B cell (primary cell): Measurements from ENCODE around the gene SPRED2. TPM values are rescaled to one million over a fixed set of nuclear protein-coding genes. Genes with fewer than 3 reads are reported as not detected.

Source experiments
- ATAC-seq: fragments of 200-7000 bp; cut with Tn5 transposase; one replicate; pipeline ENCODE4 v1.10.0; 2021; ENCODE audit warnings: low read depth, mild to moderate bottlenecking, moderate number of reproducible peaks, moderate library complexity
- CTCF ChIA-PET: fragments of 350-600 bp; sonication (Branson Sonifier 250); formaldehyde crosslinking; loops from one replicate; lab custom pipeline; 2021; ENCODE audit warnings: antibody characterized with exemption, inconsistent platforms; lab: Charles Lee
- POLR2A ChIA-PET: fragments of 350-600 bp; sonication (Branson Sonifier 250); formaldehyde crosslinking; loops from one replicate; lab custom pipeline; 2021; ENCODE audit warnings: antibody characterized with exemption; lab: Charles Lee
- DNase-seq: peaks from one replicate; pipeline ENCODE4 v3.0.0; 2013
- H2AFZ ChIP-seq: 2 replicates; pipeline ENCODE4 v1.6.1; 2012; ENCODE audit warnings: mild to moderate bottlenecking, low read depth, low read length; ENCODE audit not compliant: insufficient read depth, poor library complexity, severe bottlenecking
- H3K27ac ChIP-seq, 2 donors: 1 replicate in 1 of 2; 2 replicates in 1 of 2; pipeline ENCODE4 v1.5.1; 2012 to 2013; ENCODE audit warnings: low read length in 2 of 2, mild to moderate bottlenecking in 2 of 2, moderate library complexity in 1 of 2
- H3K27me3 ChIP-seq, 4 experiments: fragments of 200-600 bp in 1 of 4; sonication (generic) in 1 of 4; replicated peaks in 1 of 4; 1 replicate in 2 of 4; 2 replicates in 2 of 4; pipeline versions ENCODE4 v1.6.1 to v1.7.0; 2013 to 2016; ENCODE audit warnings: low read length in 3 of 4, mild to moderate bottlenecking in 2 of 4, mixed read lengths in 1 of 4, moderate library complexity in 1 of 4; ENCODE audit not compliant: insufficient read depth in 4 of 4, control insufficient read depth in 3 of 4; ENCODE audit errors: control extremely low read depth in 1 of 4
- H3K36me3 ChIP-seq, 2 experiments: replicated peaks in 1 of 2; 1 replicate in 1 of 2; 2 replicates in 1 of 2; pipeline versions ENCODE4 v1.6.1 to v1.7.1; 2013; ENCODE audit warnings: low read length in 1 of 2; ENCODE audit not compliant: insufficient read depth in 2 of 2, control insufficient read depth in 1 of 2; ENCODE audit errors: control extremely low read depth in 1 of 2, extremely low read depth in 1 of 2
- H3K4me1 ChIP-seq, 2 donors: fragments of 200-600 bp in 1 of 2; sonication (generic) in 1 of 2; 1 replicate in 1 of 2; 2 replicates in 1 of 2; pipeline versions ENCODE4 v1.5.1 to v1.6.1; 2013 to 2017; ENCODE audit warnings: low read length in 2 of 2; ENCODE audit not compliant: control insufficient read depth in 2 of 2, insufficient read depth in 2 of 2
- H3K4me2 ChIP-seq: replicated peaks from 2 replicates; pipeline ENCODE3; 2012; ENCODE audit warnings: mild to moderate bottlenecking, low read depth, low read length; ENCODE audit not compliant: poor library complexity, severe bottlenecking
- H3K4me3 ChIP-seq, 5 experiments: fragments of 200-600 bp in 1 of 5; sonication (generic) in 1 of 5; 1 replicate in 3 of 5; 2 replicates in 2 of 5; pipeline versions ENCODE4 v1.5.1 to v1.7.0; 2011 to 2016; ENCODE audit warnings: low read length in 4 of 5, mild to moderate bottlenecking in 4 of 5, low read depth in 2 of 5, control low read depth in 1 of 5, moderate library complexity in 1 of 5; ENCODE audit not compliant: insufficient read depth in 1 of 5; ENCODE audit errors: control extremely low read depth in 1 of 5, extremely low read depth in 1 of 5
- H3K79me2 ChIP-seq: fragments of 200-600 bp; sonication (generic); one replicate; pipeline ENCODE4 v1.6.0; 2016; ENCODE audit warnings: low read length; ENCODE audit not compliant: control insufficient read depth, insufficient read depth
- H3K9ac ChIP-seq: fragments of 200-600 bp; sonication (generic); 2 replicates; pipeline ENCODE4 v1.6.1; 2017; ENCODE audit warnings: mild to moderate bottlenecking, low read length, moderate library complexity
- H3K9me3 ChIP-seq, 3 donors: one replicate each; pipeline versions ENCODE4 v1.6.1 to v1.7.1; 2013; ENCODE audit warnings: low read length in 2 of 3; ENCODE audit not compliant: control insufficient read depth in 2 of 3, insufficient read depth in 1 of 3; ENCODE audit errors: control extremely low read depth in 1 of 3
- H4K20me1 ChIP-seq: 2 replicates; pipeline ENCODE4 v1.6.0; 2012; ENCODE audit warnings: mild to moderate bottlenecking, low read length; ENCODE audit not compliant: insufficient read depth, control insufficient read depth, poor library complexity, severe bottlenecking
- H3K27ac Mint-ChIP-seq: one replicate; pipeline ENCODE4 v1.8.0; 2021; ENCODE audit warnings: mixed read lengths
- H3K27me3 Mint-ChIP-seq: one replicate; pipeline ENCODE4 v1.8.0; 2021; ENCODE audit warnings: mixed read lengths
- H3K4me1 Mint-ChIP-seq: one replicate; pipeline ENCODE4 v1.8.0; 2021; ENCODE audit warnings: mixed read lengths
- H3K4me3 Mint-ChIP-seq: one replicate; pipeline ENCODE4 v1.8.0; 2021; ENCODE audit warnings: mixed read lengths
- H3K9me3 Mint-ChIP-seq: one replicate; pipeline ENCODE4 v1.8.0; 2022; ENCODE audit warnings: mixed read lengths; ENCODE audit not compliant: insufficient read depth
- EZH2 ChIP-seq: IDR thresholded peaks from 2 replicates; pipeline ENCODE4 v1.6.1; 2012; ENCODE audit warnings: borderline replicate concordance, low read depth, mild to moderate bottlenecking, moderate library complexity, low read length; ENCODE audit not compliant: insufficient read depth, poor library complexity, severe bottlenecking
- WGBS: methylation state at CpG from one replicate; pipeline ENCODE4 v1.1.5; 2013; ENCODE audit warnings: missing lambda C conversion rate; ENCODE audit not compliant: insufficient coverage; 5-methylcytosine and 5-hydroxymethylcytosine counted together
- intact Hi-C: fragments of 100-400 bp; cut with micrococcal nuclease; formaldehyde crosslinking; loops from one replicate; pipeline ENCODE4 v1.10.0; 2022
- polyA plus RNA-seq: library from polyadenylated mRNA; depleted of rRNA; stranded (reverse); fragments of >200 nt; gene quantifications from 2 replicates; pipeline ENCODE4 v1.2.3, GENCODE V29; 2012
- total RNA-seq, 2 donors: library from RNA; stranded (reverse); fragments of 120-200 nt in 1 of 2; gene quantifications; 1 replicate in 1 of 2; 2 replicates in 1 of 2; pipeline versions ENCODE4 v1.2.3 to v1.2.4, GENCODE V29; 2013 to 2022
- TF ChIP-seq, protein P1 (sequence below): fragments of 200-600 bp; IDR thresholded peaks from one replicate; pipeline ENCODE4 v1.8.0; 2022; ENCODE audit warnings: antibody characterized with exemption, mild to moderate bottlenecking

The SPRED2 gene
- total and polyA plus RNA-seq, 2 donors (not counting 1 experiment from before 2014, with no cell fraction given): 0.40 to 1.3 TPM

DNA sequence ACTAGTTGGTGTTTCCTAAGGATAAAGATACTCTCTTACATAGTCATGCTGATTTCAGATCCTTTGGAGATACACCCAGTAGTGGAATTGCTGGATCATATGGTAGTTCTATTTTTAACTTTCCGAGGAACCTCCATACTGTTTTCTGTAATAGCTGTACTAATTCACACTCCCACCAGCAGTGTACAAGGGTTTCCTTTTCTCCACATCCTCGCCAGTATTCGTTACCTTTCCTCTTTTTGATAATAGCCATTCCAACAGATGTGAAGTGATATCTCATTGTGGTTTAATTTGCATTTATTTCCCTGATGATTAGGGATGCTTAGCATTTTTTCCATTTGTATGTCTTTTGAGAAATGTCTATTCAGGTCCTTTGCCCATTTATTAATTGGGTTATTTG, 170.7 kb downstream of the SPRED2 start:
- Histone ChIP-seq H3K36me3 (peaks cover 24 to 75% of the 10 kb centered on the region in 2 experiments), H3K27ac (no peak overlapping the region), H3K9me3 (no peaks in the 10 kb centered on the region), H3K4me1 (no peaks in the 10 kb centered on the region), H3K27me3 (no peaks in the 10 kb centered on the region), H3K79me2 (peaks cover 17% of the 10 kb centered on the region), H3K4me2 (no peak overlapping the region), H2AFZ (no peak overlapping the region), H3K9ac (no peak overlapping the region), H3K4me3 (no peak overlapping the region), H4K20me1 (peaks cover 65% of the 10 kb centered on the region)
- Mint-ChIP-seq H3K4me1 (peaks cover 13% of the 10 kb centered on the region), H3K4me3 (no peak overlapping the region), H3K27ac (no peak overlapping the region), H3K27me3 (no peaks in the 10 kb centered on the region), H3K9me3 (no peaks in the 10 kb centered on the region)
- CTCF ChIA-PET: no interaction called here
- ATAC-seq (no peak), DNase-seq (no peak)
- no CpG with 5 or more reads among the region's 3 CpGs for WGBS
- intact Hi-C loops: no loop called here
- POLR2A ChIA-PET: no interaction called here
- TF ChIP-seq, protein P1, sequence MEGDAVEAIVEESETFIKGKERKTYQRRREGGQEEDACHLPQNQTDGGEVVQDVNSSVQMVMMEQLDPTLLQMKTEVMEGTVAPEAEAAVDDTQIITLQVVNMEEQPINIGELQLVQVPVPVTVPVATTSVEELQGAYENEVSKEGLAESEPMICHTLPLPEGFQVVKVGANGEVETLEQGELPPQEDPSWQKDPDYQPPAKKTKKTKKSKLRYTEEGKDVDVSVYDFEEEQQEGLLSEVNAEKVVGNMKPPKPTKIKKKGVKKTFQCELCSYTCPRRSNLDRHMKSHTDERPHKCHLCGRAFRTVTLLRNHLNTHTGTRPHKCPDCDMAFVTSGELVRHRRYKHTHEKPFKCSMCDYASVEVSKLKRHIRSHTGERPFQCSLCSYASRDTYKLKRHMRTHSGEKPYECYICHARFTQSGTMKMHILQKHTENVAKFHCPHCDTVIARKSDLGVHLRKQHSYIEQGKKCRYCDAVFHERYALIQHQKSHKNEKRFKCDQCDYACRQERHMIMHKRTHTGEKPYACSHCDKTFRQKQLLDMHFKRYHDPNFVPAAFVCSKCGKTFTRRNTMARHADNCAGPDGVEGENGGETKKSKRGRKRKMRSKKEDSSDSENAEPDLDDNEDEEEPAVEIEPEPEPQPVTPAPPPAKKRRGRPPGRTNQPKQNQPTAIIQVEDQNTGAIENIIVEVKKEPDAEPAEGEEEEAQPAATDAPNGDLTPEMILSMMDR: no peak
- TF ChIP-seq EZH2: no peak

Other genes starting within 250 kb of the SPRED2 start
- gene ACTR2, start 204.8 kb downstream of the SPRED2 start, total RNA-seq: 270 and 284 TPM in 2 replicates
- gene ACTR2, start 204.8 kb downstream of the SPRED2 start, polyA plus RNA-seq: 41.8 and 53.4 TPM in 2 replicates